HL-60/S4 treated with retinoic acid at 250 ng/mL for 4 days and 3 days (cell line): ENCODE results near the gene RNF8.
"Not testable (repeated sequence)": the region's sequence is repeated elsewhere in the genome, so short reads cannot be mapped to it uniquely, and the experiment has no call there.

Source experiments
- in situ Hi-C: fragments of 300-500 bp; cut with MboI; formaldehyde crosslinking; loops from 2 replicates; pipeline ENCODE4 v1.7.0; 2022; ENCODE audit warnings: low sequenced_read_pairs

Gene RNF8

GRCh38 chr6:37393381-37393929 lies 39.7 kb downstream of the RNF8 start:
- in situ Hi-C loops = no loop called here

- in situ Hi-C loops = no loop called here
Measured at GRCh38 chr6:37396571-37397180, 42.9 kb downstream of the RNF8 start.

- in situ Hi-C loops = no loop called here
Measured at GRCh38 chr6:37399131-37399530, 45.3 kb downstream of the RNF8 start.

GRCh38 chr6:37399795-37400490 lies 46.2 kb downstream of the RNF8 start:
- in situ Hi-C loops = no loop called here

- in situ Hi-C loops = not testable (repeated sequence)
Measured at GRCh38 chr6:37401658-37402057, 47.9 kb downstream of the RNF8 start.

- in situ Hi-C loops = no loop called here
Measured at GRCh38 chr6:37406726-37407341, 53.1 kb downstream of the RNF8 start.

- in situ Hi-C loops = no loop called here
Measured at GRCh38 chr6:37407948-37408347, 54.2 kb downstream of the RNF8 start.

GRCh38 chr6:37409501-37409900 lies 55.7 kb downstream of the RNF8 start:
- in situ Hi-C loops = no loop called here

GRCh38 chr6:37417393-37417792 lies 63.6 kb downstream of the RNF8 start:
- in situ Hi-C loops = no loop called here

- in situ Hi-C loops = no loop called here
Measured at GRCh38 chr6:37418722-37419121, 64.9 kb downstream of the RNF8 start.

- in situ Hi-C loops = no loop called here
Measured at GRCh38 chr6:37426058-37426944, 72.5 kb downstream of the RNF8 start.

GRCh38 chr6:37426945-37427510 lies 73.2 kb downstream of the RNF8 start:
- in situ Hi-C loops = no loop called here

- in situ Hi-C loops = no loop called here
Measured at GRCh38 chr6:37429352-37429750, 75.6 kb downstream of the RNF8 start.

GRCh38 chr6:37432590-37432915 lies 78.8 kb downstream of the RNF8 start:
- in situ Hi-C loops = no loop called here

- in situ Hi-C loops = no loop called here
Measured at GRCh38 chr6:37432916-37433656, 79.3 kb downstream of the RNF8 start, which contains the start of gene CMTR1. Gene CMTR1 (plus strand): TSS chr6:37433221. CDS start chr6:37435630, 2,409 bp downstream.

GRCh38 chr6:37433657-37434271 lies 80.0 kb downstream of the RNF8 start:
- in situ Hi-C loops = no loop called here

- in situ Hi-C loops = no loop called here
Measured at GRCh38 chr6:37435373-37435772, 81.6 kb downstream of the RNF8 start.

- in situ Hi-C loops = no loop called here
Measured at GRCh38 chr6:37435816-37436215, 82.0 kb downstream of the RNF8 start.

GRCh38 chr6:37438930-37439329 lies 85.1 kb downstream of the RNF8 start:
- in situ Hi-C loops = no loop called here

- in situ Hi-C loops = no loop called here
Measured at GRCh38 chr6:37441651-37442050, 87.9 kb downstream of the RNF8 start.
